GM12875 (cell line): ENCODE data around the gene DNAH17.

Experiments
- H3K4me3 ChIP-seq: one replicate; pipeline ENCODE4 v1.5.1; 2011; ENCODE audit warnings: low read depth, low read length, control low read depth
- CTCF ChIP-seq: IDR thresholded peaks from 2 replicates; pipeline ENCODE4 v1.5.1; 2011; ENCODE audit warnings: low read depth, mild to moderate bottlenecking, control low read depth, inconsistent platforms, low read length, moderate library complexity, borderline replicate concordance; ENCODE audit not compliant: insufficient read depth

The DNAH17 gene

GRCh38 chr17:78403822-78404221, 173.4 kb downstream of the DNAH17 start:
- H3K4me3 ChIP-seq, result no peak overlapping the region
- no peak for TF ChIP-seq CTCF

GRCh38 chr17:78401891-78402290, 175.3 kb downstream of the DNAH17 start:
- no peak for TF ChIP-seq CTCF
- no peak overlapping the region for H3K4me3 ChIP-seq

- no peak overlapping the region for H3K4me3 ChIP-seq
- TF ChIP-seq CTCF, result no peak
Observed at GRCh38 chr17:78401246-78401645, 175.9 kb downstream of the DNAH17 start.

- H3K4me3 ChIP-seq, result no peak overlapping the region
- no peak for TF ChIP-seq CTCF
Observed at GRCh38 chr17:78400581-78401240, 176.5 kb downstream of the DNAH17 start.

- no peak overlapping the region for H3K4me3 ChIP-seq
- TF ChIP-seq CTCF, result no peak
Observed at GRCh38 chr17:78399693-78400144, 177.5 kb downstream of the DNAH17 start.

- TF ChIP-seq CTCF, result no peak
Observed at GRCh38 chr17:78399028-78399692, 178.0 kb downstream of the DNAH17 start.

GRCh38 chr17:78398390-78398789, 178.8 kb downstream of the DNAH17 start:
- no peak for TF ChIP-seq CTCF
- H3K4me3 ChIP-seq, result no peak overlapping the region

More at GRCh38 chr17:78399028-78399692, 178.0 kb downstream of the DNAH17 start:
- no peak overlapping the region for H3K4me3 ChIP-seq
